Omental fat pad (tissue), 4 donors: ENCODE measurements around the gene FAM222A. TPM values are rescaled to one million over a fixed set of nuclear protein-coding genes. Genes with fewer than 3 reads are reported as not detected.

Experiments
- ATAC-seq: fragments of 150-250 bp; one replicate; pipeline ENCODE4 v1.9.1; 2016; ENCODE audit warnings: mild to moderate bottlenecking, moderate library complexity; ENCODE audit not compliant: low FRiP score
- DNase-seq: peaks from one replicate; pipeline ENCODE4 v3.0.0-alpha.2; 2019; ENCODE audit warnings: low spot score
- CTCF ChIP-seq, 3 donors: fragments of 450-650 bp; IDR thresholded peaks; one replicate each; pipeline ENCODE4 v1.5.1; 2016 to 2017; ENCODE audit warnings: antibody characterized with exemption in 3 of 3, mild to moderate bottlenecking in 3 of 3, moderate library complexity in 2 of 3
- total RNA-seq, 4 donors: library from RNA; depleted of rRNA; stranded (reverse); fragments of >200 nt; gene quantifications; one replicate each; pipeline ENCODE4 v1.1.0, GENCODE V29; 2016

FAM222A gene
- total RNA-seq, 4 donors from 2014 or later: 0.94 to 2.6 (median 2.3) TPM; not detected in 1

- no peak for TF ChIP-seq CTCF (IDR thresholded peaks at IDR 0.05)
- ATAC-seq (no peak), DNase-seq (no peak)
These were observed 94.5 kb downstream of the FAM222A start for GRCh38 chr12:109807954-109808643.

- no peak for ATAC-seq
- TF ChIP-seq CTCF (IDR thresholded peaks at IDR 0.05): no peak
- DNase-seq: no peak
These were observed 95.4 kb downstream of the FAM222A start for GRCh38 chr12:109808876-109809646.

GRCh38 chr12:109810954-109811623 is 97.5 kb downstream of the FAM222A start:
- ATAC-seq (no peak), DNase-seq (no peak)
- no peak for TF ChIP-seq CTCF (IDR thresholded peaks at IDR 0.05)

- no peak for TF ChIP-seq CTCF (IDR thresholded peaks at IDR 0.05)
- DNase-seq: no peak
- ATAC-seq: no peak
These were observed 98.0 kb downstream of the FAM222A start for GRCh38 chr12:109811624-109811995.

GRCh38 chr12:109813810-109814416 is 100.3 kb downstream of the FAM222A start:
- no peak for ATAC-seq
- no peak for TF ChIP-seq CTCF (IDR thresholded peaks at IDR 0.05)
- DNase-seq: no peak

GRCh38 chr12:109814600-109815150 is 101.0 kb downstream of the FAM222A start:
- no peak for TF ChIP-seq CTCF (IDR thresholded peaks at IDR 0.05)
- DNase-seq: no peak

More at GRCh38 chr12:109814600-109815150, 101.0 kb downstream of the FAM222A start:
- ATAC-seq: no peak
